ENCODE measurements around the gene MYCN.

- no peak for TF ChIP-seq EP300 (IDR thresholded peaks at IDR 0.05; ENCODE audit: low read depth)
- TF ChIP-seq POLR2AphosphoS5 (IDR thresholded peaks at IDR 0.05) = no peak
Observed at GRCh38 chr2:15907461-15908324, 32.7 kb upstream of the MYCN start.

All from transverse colon (tissue), 3 donors.